HEK293T (cell line): Measurements from ENCODE around the gene SDHA.

ENCODE experiments used
- ARNT ChIP-seq: fragments of 450-650 bp; IDR thresholded peaks from 2 replicates; pipeline ENCODE4 v1.6.1; 2017; ENCODE audit warnings: mild to moderate bottlenecking
- BHLHE40 ChIP-seq: fragments of 450-650 bp; IDR thresholded peaks from 2 replicates; pipeline ENCODE4 v1.6.1; 2016; ENCODE audit warnings: mild to moderate bottlenecking, moderate library complexity, borderline replicate concordance
- CTBP1 ChIP-seq: fragments of 450-650 bp; IDR thresholded peaks from 2 replicates; pipeline ENCODE4 v1.6.1; 2016; ENCODE audit warnings: borderline replicate concordance
- FOXA1 ChIP-seq: fragments of 450-650 bp; IDR thresholded peaks from 2 replicates; pipeline ENCODE4 v1.6.1; 2016; ENCODE audit warnings: mild to moderate bottlenecking
- FOXK2 ChIP-seq: fragments of 450-650 bp; IDR thresholded peaks from 2 replicates; pipeline ENCODE4 v1.6.1; 2016; ENCODE audit warnings: mild to moderate bottlenecking
- HDGF ChIP-seq: fragments of 450-650 bp; IDR thresholded peaks from 2 replicates; pipeline ENCODE4 v1.6.1; 2017; ENCODE audit warnings: antibody characterized with exemption, borderline replicate concordance
- L3MBTL2 ChIP-seq: fragments of 450-650 bp; conservative IDR thresholded peaks from 2 replicates; pipeline ENCODE4 v1.6.1; 2016; ENCODE audit warnings: mild to moderate bottlenecking
- LEF1 ChIP-seq: fragments of 450-650 bp; IDR thresholded peaks from 2 replicates; pipeline ENCODE4 v1.6.1; 2017; ENCODE audit warnings: mild to moderate bottlenecking, borderline replicate concordance
- NFRKB ChIP-seq: fragments of 450-650 bp; IDR thresholded peaks from 2 replicates; pipeline ENCODE4 v1.6.1; 2016; ENCODE audit warnings: mild to moderate bottlenecking, moderate library complexity
- SUZ12 ChIP-seq: fragments of 450-650 bp; IDR thresholded peaks from 2 replicates; pipeline ENCODE4 v1.6.1; 2016; ENCODE audit warnings: mild to moderate bottlenecking
- ZNF384 ChIP-seq: fragments of 450-650 bp; IDR thresholded peaks from 2 replicates; pipeline ENCODE4 v1.6.1; 2016

DNA sequence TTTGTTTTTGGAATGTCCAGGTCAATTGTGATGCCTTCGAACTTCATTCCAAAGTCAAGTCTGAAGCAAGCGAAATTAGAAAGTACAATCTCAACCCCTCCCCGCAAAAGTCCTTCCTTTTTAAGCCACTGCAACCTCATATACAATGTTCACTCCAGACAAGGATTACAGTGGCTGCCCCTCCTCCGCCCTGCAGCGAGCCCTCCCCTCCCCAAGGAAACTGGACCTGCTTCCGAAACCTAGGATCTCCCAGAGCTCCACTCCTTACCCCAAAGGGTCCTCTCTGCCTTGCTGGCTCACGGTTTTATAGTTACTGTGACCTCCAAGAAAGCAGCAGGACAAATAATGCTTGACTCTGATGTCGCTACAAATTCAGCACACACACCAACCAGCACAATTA, 16.4 kb upstream of the SDHA start:
- TF ChIP-seq FOXA1 (no peak), CTBP1 (no peak), ARNT (no peak), HDGF (no peak), BHLHE40 (no peak), SUZ12 (no peak), NFRKB (no peak), LEF1 (no peak), ZNF384 (no peak), FOXK2 (no peak), L3MBTL2 (no peak)
